ENCODE results near the gene UBE2L3. TPM values are rescaled to one million over a fixed set of nuclear protein-coding genes. Genes with fewer than 3 reads are reported as not detected.

UBE2L3 gene
- total RNA-seq, 4 donors from 2014 or later: 42.1 to 69.7 (median 50.1) TPM

DNA sequence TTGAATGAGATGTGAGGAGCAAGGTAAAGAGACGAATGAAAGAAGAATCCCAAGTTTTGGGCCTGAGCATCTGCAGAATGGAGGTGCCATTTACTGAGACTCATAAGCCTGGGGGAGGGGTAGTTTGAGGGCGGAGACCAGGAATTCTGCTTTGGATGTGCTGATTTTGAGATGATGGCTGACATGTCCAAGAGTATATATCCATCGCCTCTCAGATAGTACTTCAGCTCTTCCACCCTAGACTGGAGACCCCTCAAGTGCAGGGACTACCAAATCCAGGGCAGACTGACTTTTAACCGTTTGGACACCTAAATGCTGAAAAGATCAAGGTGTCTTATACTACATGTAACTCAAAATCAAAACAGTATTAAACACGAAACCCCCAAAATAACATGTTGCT lies 73.3 kb downstream of the UBE2L3 start:
- DNase-seq: no peak
- Histone ChIP-seq H3K9me3 (no peaks in the 10 kb centered on the region), H3K36me3 (no peaks in the 10 kb centered on the region), H3K4me3 (no peak overlapping the region), H3K27me3 (no peaks in the 10 kb centered on the region), H3K4me1 (peaks cover 0 to 13% (median 4%) of the 10 kb centered on the region in 4 donors), H3K27ac (no peak overlapping the region)
- no peak for TF ChIP-seq POLR2A (IDR thresholded peaks at IDR 0.05)
- TF ChIP-seq, protein P1, sequence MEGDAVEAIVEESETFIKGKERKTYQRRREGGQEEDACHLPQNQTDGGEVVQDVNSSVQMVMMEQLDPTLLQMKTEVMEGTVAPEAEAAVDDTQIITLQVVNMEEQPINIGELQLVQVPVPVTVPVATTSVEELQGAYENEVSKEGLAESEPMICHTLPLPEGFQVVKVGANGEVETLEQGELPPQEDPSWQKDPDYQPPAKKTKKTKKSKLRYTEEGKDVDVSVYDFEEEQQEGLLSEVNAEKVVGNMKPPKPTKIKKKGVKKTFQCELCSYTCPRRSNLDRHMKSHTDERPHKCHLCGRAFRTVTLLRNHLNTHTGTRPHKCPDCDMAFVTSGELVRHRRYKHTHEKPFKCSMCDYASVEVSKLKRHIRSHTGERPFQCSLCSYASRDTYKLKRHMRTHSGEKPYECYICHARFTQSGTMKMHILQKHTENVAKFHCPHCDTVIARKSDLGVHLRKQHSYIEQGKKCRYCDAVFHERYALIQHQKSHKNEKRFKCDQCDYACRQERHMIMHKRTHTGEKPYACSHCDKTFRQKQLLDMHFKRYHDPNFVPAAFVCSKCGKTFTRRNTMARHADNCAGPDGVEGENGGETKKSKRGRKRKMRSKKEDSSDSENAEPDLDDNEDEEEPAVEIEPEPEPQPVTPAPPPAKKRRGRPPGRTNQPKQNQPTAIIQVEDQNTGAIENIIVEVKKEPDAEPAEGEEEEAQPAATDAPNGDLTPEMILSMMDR (IDR thresholded peaks at IDR 0.05): no peak

DNA sequence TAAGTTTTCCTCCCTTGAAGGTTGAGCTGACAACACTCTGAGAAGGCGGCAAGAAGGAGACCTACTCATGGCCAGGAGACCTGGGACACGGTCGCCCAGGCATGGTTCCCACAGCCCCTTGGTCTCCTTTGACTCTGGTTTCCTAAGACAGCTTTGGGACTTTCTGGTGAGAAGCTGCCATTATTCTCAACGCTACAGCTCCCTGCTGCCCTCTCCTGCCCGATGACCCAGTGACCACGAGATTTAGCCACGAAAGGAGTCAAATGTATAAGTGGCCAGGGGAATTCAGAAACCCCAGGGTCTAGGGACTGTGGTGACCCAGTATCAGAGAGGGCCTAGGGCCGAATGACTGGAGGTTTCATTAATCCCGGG lies 73.9 kb downstream of the UBE2L3 start:
- TF ChIP-seq, protein P1 (IDR thresholded peaks at IDR 0.05): peak in 4 of 6 experiments; percentile 21 to 52 (median 48)
- no peak for TF ChIP-seq POLR2A (IDR thresholded peaks at IDR 0.05)
- Histone ChIP-seq H3K4me3 (peak overlapping the region; percentile 59 to 93 (median 78)), H3K27ac (peak overlapping the region; percentile 1 to 82 (median 23)), H3K36me3 (no peaks in the 10 kb centered on the region), H3K4me1 (peaks cover 0 to 13% (median 5%) of the 10 kb centered on the region in 4 donors), H3K27me3 (no peaks in the 10 kb centered on the region), H3K9me3 (no peaks in the 10 kb centered on the region)
- DNase-seq: peak in 2 of 3 donors; percentile 67 to 68

DNA sequence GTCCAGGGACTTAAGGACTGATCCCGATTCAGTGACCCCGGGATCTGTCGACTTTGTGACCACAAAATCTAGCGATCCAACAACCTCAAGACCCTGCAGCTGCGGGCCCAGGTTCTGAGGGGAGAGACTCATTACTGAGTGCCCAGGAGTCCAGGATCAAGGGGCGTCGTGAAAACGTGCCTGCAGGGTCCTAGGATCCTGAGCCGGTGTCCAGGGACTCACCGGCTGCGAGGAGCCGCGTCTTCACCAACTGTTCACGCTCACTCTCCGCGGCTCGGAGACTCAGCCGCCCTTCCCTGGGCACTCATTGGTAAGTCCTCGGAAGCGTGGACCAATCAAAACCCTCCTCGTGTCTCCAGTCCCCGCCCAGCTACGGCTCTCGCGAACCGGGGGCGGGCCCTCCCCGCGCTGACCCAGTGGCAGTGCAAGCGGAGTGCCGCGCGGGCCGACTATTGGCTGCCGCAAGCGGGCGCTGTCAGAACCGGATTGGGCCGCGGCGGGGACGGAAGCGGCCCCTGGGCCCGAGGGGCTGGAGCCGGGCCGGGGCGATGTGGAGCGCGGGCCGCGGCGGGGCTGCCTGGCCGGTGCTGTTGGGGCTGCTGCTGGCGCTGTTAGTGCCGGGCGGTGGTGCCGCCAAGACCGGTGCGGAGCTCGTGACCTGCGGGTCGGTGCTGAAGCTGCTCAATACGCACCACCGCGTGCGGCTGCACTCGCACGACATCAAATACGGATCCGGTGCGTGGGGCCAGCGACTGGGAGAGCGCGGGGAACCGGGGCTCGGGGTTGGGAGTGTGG lies 74.5 kb downstream of the UBE2L3 start, which contains the start of gene SDF2L1:
Gene SDF2L1 (plus strand): TSS at position 514 of the 795 bp plus-strand sequence. CDS start 35 bp downstream, at position 549.
- DNase-seq: peak; percentile 98 to 99 (median 99)
- TF ChIP-seq, protein P1 (IDR thresholded peaks at IDR 0.05): peak in 4 of 6 experiments; percentile 20 to 36 (median 28)
- peak; percentile 55 to 91 for TF ChIP-seq POLR2A (IDR thresholded peaks at IDR 0.05)
- H3K36me3 ChIP-seq: no peaks in the 10 kb centered on the region
- H3K4me1 ChIP-seq: peaks cover 0 to 13% (median 6%) of the 10 kb centered on the region in 4 donors
- H3K4me3 ChIP-seq: peak within 1 kb of the TSS; percentile 59 to 93 (median 78)
- H3K27ac ChIP-seq: peak within 1 kb of the TSS; percentile 70 to 82 (median 74)
- no peaks in the 10 kb centered on the region for H3K27me3 ChIP-seq
- no peaks in the 10 kb centered on the region for H3K9me3 ChIP-seq

DNA sequence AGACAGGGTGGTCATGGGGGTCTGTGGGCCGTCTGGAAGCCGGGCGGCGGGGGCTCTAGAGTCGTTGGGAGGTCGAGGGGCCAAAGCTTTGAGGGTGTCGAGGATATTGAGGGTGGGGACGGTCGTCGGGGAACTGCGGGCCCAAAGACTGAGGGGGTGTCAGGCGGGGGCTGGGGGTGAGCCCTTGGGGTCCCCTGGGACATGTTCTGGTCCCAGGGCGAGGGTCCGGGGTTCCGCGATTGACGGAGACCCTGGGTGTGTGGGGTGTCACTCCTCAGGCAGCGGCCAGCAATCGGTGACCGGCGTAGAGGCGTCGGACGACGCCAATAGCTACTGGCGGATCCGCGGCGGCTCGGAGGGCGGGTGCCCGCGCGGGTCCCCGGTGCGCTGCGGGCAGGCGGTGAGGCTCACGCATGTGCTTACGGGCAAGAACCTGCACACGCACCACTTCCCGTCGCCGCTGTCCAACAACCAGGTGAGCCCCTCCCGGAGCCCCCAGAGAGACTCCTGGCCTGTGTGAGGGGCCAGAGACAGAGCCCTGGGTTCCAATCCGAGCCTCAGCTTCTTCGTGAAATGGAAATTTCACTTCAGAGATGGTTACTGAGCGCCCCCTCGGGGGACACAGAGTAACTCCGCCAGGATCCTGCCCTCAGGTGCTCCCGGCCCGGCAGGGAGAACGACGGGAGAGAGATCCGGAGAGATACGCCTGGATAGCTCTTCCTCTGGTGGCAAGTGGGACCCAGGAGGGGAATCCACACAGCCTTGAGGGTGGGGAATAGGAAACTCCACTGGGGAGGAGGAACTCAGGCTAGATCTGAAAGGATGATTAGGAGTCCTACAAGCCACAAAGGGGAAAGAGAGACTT lies 75.3 kb downstream of the UBE2L3 start:
- Histone ChIP-seq H3K36me3 (no peaks in the 10 kb centered on the region), H3K27ac (peak overlapping the region; percentile 70 to 82 (median 74)), H3K9me3 (no peaks in the 10 kb centered on the region), H3K4me3 (peak overlapping the region; percentile 59 to 93 (median 78)), H3K4me1 (peaks cover 0 to 13% (median 6%) of the 10 kb centered on the region in 4 donors), H3K27me3 (no peaks in the 10 kb centered on the region)
- TF ChIP-seq, protein P1 (IDR thresholded peaks at IDR 0.05): peak in 5 of 6 experiments; percentile 45 to 68 (median 60)
- TF ChIP-seq POLR2A (IDR thresholded peaks at IDR 0.05): no peak
- peak; percentile 60 to 79 (median 70) for DNase-seq
